DMS53 (cell line): ENCODE measurements around the gene RNF8.
"Not testable (repeated sequence)": the region's sequence is repeated elsewhere in the genome, so short reads cannot be mapped to it uniquely, and the experiment has no call there.

Experiments used
- DNase-seq: peaks from one replicate; lab custom pipeline; 2025; lab: John Stamatoyannopoulos, UW

RNF8 gene

GRCh38 chr6:37321516-37322415 is 32.0 kb upstream of the RNF8 start:
- DNase-seq, result no peak

DNA sequence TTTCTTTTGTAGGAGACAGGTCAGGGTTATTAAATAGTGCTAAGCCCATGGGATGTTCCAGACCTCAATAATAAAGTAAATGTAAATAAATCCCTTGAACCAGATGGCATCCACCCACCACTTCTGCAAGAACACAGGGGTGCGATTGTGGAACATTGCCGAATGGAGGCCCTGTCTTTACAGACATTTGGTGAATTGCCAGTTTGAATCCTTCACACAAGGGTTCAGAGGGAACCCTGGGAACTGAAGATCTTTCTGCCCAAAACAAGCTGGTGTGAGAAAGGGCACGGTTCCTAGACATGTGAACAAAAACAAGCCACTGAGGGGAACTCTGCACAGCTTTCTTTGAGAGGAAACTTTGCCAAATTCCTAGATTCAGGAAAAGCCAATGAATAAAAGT is 30.2 kb upstream of the RNF8 start:
- no peak for DNase-seq

DNA sequence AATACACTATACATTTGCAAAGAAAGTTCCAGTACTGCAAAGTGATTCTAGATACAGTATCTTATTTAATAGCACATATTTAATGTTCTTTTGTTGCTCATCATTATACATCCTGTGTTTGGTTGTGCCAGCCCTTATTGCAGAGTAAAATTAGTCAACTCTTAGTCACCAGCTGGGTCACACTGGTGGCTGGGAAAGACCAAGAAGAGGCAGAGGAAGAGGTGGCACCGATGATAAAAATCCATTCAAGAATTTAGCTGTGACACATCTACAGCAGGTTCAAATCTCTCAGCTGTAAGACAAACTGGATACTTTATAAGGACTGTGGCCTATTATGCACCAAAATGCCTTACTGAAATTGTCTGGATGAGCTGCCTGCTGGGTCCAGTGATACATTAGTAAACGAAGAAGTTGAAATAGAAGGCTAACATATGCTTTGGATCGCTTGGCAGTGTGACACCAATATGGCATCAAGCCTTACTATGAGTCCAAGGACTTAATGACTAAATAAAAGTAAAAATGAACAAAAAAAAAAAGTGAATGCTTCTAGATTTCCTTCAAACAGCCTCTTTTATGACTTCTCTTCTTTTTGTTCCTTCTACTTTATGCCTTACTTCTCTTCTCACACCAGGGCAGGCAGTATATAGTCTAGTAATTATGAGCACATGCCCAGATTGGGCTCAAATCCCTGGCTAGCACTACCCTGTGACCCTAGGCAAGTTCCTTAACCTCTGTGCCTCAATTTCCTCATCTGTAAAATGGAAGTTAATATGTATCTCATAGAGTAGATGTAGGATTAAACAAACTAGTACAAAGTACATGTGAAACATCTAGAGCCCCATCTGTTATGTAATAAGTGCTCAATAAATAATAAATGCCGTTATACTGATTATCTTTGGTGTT is 29.4 kb upstream of the RNF8 start:
- no peak for DNase-seq

GRCh38 chr6:37330345-37330744 is 23.4 kb upstream of the RNF8 start:
- not testable (repeated sequence) for DNase-seq

DNA sequence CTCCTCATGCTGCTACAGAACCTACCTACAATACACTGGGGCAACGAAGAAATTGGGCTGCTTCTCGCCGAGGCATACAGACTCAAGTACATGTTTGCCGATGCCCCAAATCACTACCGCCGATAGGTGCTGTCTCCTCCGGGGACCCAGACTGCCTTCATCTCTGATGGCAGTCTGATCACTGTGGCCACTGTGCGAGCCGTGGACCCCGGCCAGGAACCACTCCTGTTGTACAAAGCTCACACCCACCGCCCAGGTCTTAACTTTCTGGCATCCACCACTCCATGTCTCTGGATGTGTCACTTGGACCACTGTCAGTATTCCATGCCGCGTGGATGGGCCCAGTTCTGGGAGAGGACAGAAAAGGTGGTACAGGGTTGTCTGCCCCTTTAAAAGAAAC is 22.7 kb upstream of the RNF8 start:
- DNase-seq, result no peak

DNA sequence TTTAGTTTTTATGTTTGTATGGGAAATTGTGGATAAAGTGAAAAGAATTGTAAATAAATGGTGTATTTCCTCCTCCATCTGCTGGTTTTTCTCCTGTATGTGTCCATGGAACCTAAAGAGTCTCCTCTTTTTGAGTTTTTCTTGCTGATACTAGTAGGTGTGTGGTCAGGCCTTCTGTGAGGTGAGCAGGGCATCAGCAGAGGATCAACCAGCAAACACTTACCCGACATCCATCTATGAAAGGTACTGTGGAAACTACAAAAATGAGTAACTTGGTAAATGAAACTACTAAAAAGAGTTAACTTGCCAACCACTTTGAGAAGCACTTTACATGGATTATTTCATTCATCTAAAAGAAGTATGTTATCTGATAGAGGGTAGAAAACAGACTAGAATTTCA is 20.9 kb upstream of the RNF8 start:
- no peak for DNase-seq

DNA sequence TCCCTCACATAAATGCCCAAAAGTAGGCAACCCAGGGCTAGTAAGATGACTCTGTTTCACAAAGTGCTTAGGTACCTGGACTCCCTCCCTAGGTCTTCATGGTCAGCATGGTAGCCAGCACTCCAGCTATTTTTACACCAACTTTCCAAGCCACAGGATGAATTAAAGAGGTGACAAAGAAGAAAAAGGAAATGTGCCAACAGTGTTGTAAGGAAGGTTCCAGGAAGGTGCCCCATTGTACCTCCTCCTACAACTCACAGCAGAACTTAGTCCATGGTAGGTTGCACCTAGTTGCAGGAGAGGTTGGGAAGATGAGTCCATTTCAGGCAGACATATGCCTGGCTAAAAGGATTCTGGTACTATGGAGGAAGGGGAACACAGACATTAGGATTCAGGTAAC is 19.7 kb upstream of the RNF8 start:
- DNase-seq, result no peak

GRCh38 chr6:37338317-37338716 is 15.5 kb upstream of the RNF8 start:
- not testable (repeated sequence) for DNase-seq

GRCh38 chr6:37338745-37339255 is 15.0 kb upstream of the RNF8 start:
- no peak for DNase-seq

GRCh38 chr6:37339741-37340638 is 13.8 kb upstream of the RNF8 start:
- DNase-seq, result no peak

DNA sequence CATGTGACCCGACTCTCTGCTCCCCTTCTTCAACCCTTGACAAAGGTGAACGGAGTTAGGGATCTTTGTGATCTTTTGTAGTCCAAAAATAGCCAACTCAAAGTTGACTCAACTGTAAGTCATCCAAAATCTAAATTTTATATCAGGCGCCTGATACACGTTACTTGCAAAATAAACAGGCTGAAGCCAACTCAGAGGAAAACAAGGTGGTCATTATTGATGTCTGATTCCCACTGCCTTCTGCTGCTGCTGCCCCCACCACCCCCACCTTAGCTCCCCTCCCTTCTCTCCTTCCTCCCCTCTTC is 13.2 kb upstream of the RNF8 start:
- DNase-seq, result no peak

DNA sequence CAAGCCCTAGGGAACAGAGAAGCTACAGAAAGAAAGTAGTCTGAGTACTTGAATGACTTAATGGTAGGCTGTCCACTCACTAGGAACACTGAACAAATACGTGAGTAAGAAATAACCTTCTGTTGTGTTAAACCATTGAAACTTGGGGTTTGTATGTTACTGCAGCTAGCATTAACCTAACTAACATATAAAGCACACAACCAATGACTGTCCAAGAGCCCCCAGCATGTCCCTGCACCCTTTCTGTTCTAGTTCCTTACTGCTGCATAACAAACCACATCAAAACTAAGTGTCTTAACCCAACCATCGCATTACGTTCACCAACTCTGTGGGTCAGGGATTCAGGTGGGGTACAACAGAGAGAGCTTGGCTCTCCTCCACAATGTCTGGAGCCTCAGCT is 10.5 kb upstream of the RNF8 start:
- DNase-seq, result no peak

- no peak for DNase-seq
These were observed 9.5 kb upstream of the RNF8 start for GRCh38 chr6:37344308-37344707.

DNA sequence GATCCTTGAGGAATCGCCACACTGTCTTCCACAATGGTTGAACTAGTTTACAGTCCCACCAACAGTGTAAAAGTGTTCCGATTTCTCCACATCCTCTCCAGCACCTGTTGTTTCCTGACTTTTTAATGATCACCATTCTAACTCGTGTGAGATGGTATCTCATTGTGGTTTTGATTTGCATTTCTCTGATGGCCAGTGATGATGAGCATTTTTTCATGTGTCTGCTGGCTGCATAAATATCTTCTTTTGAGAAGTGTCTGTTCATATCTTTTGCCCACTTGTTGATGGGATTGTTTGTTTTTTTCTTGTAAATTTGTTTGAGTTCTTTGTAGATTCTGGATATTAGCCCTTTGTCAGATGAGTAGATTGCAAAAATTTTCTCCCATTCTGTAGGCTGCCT is 8.0 kb upstream of the RNF8 start:
- DNase-seq, result not testable (repeated sequence)

DNA sequence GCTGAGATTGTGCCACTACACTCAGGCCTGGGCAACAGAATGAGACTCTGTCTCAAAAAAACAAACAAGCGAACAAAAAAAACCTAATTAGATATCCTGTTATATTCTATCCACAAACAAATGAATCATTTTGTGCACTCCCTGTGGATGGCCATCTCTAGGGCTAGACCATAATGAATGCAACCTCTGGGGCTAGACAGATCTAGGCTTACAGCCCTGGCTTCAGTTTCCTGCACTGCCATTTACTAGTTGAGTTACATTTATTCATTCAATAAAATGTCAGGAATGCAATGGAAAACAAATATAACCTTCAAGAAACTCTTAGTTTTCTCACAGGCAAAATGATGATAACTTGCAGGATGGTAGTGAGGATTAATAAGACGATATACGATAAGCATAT is 6.6 kb upstream of the RNF8 start:
- no peak for DNase-seq

DNA sequence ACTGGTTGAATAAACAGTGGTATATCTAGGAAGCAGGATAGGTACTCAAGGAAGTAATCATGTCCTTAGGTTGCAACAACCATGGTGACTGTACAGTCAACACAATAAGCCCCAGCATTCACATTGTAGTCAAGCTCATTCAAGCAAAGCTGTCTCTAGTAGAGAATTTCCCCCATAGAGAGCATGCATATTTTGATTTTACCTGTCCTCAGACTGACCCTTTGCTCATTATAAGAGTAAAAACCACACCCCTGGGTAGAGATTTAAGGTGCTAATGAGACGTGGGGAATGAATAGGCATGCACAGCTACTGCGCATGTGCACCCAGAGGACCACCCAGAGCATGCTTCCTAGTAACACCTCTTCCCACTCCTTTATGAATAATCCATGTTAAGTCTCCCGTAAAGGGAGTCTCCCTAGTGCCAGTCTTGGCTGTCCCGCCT is 6.1 kb upstream of the RNF8 start:
- peak; percentile 51 for DNase-seq

DNA sequence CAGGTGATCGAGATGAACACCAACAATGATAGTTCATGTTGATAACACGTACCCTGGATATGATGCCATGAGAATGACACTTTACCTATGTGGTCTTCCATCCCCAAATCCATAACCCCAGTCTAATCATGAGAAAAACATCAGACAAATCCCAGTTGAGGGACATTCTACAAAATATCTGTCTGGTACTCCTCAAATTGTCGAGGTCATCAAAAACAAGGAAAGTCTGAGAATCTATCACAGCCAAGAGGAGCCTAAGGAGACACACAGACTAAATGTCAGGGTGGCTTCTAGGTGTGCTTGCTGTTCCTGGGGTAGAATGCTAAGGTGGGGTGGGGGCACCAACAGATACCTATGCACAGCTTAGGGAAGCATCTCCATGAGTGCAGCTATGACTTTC is 2.8 kb upstream of the RNF8 start:
- DNase-seq, result no peak

DNA sequence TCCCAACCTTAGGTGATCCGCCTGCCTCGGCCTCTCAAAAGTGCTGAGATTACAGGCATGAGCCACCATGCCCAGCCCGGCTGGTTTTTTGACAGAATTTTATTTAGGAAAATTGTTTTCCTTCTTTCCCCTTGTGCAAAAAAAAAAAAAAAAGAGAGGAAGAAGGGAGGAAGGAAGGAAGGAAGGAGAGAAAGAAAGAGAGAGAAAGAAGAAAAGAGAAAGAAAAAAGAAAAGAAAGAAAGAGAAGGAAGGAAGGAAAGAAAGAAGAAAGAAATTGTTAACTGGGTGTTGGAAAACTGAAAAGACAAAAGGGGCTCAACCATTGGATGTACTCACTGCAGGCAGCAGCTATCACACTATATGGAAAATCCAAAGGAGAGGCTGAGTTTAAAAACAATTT is 1.4 kb upstream of the RNF8 start:
- no peak for DNase-seq

DNA sequence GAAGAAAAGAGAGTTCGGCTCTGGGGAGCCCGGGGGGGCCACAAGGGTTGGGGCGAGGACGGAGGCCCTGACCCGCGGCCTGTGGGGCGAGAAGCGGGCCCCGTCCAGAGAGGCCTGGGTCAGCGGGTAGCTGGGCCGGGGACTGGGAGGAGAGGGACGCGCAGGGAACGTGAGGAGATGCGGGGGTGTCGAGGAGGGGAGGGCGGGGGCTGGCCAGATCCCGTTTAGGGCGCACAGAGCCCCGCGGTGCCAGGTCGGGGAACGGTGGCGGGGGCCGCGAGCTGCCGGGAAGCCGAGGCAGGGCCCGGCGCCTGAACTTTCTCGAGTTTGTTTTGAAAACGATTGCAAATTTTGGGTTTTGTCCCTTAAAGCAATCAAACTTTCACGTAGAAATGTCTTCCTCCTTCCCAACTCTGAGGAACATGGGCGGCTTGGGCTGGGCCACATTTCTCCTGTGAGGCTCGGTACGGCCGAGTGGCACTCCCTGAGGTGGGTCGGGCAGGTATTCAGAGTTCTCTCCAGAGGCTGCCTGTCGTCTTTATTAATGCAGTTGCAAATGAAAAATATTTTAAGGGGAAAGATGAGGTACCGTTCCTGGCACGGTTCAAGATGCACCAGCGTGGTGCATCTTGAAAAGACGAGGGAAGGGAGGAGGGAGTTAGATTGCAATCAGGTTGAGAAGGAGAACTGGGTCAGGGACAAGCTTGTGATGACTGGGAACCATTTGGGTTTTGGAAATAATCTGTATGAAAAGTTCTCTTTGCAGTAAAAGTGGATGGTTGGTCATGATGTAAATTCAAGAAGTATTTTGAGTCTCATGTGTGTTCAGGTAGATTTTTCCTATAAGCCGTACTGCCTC is 972 bp downstream of the RNF8 start:
- DNase-seq, result peak; percentile 38

DNA sequence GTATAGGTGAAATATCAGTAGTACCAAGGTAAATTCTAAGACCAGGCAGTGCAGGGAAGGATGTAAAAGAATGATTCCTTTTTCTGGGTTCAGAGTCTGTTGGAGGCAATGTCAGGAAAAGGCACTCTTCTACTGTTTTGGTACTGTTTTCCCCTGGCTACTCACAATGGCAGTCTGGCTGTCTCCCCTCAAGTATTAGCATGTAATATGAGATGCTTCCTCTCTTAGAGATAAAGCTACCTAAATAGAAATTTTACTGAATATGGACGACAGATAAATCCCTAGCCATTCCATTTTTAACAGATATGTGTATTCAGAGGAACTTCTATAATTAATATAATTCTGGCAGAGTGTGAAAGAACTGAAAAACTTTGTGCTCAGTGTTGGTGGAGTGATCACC is 3.5 kb downstream of the RNF8 start:
- DNase-seq, result no peak

- no peak for DNase-seq
These were observed 4.1 kb downstream of the RNF8 start for GRCh38 chr6:37357860-37358259.
